Fibroblast of villous mesenchyme (primary cell): ENCODE measurements around the gene ITGA4. TPM values are rescaled to one million over a fixed set of nuclear protein-coding genes. Genes with fewer than 3 reads are reported as not detected.

Experiments used
- DNase-seq: peaks from one replicate; pipeline ENCODE4 v3.0.0-alpha.2; 2010; ENCODE audit warnings: low read depth
- H3K4me3 ChIP-seq: 2 replicates; pipeline ENCODE4 v1.5.1; 2011; ENCODE audit warnings: low read depth, mild to moderate bottlenecking, low read length
- CTCF ChIP-seq: IDR thresholded peaks from 2 replicates; pipeline ENCODE4 v1.5.1; 2012; ENCODE audit warnings: low read depth, mild to moderate bottlenecking, low read length; ENCODE audit not compliant: insufficient read depth
- total RNA-seq: library from RNA; depleted of rRNA; stranded (reverse); fragments of >200 nt; gene quantifications from 2 replicates; pipeline ENCODE4 v1.2.3, GENCODE V29; 2012

ITGA4 gene
- total RNA-seq, 1 donor, result 132 TPM

GRCh38 chr2:181576431-181576830 is 119.2 kb downstream of the ITGA4 start:
- TF ChIP-seq CTCF, result no peak
- DNase-seq, result no peak
- H3K4me3 ChIP-seq, result no peak overlapping the region

GRCh38 chr2:181578829-181579228 is 121.6 kb downstream of the ITGA4 start:
- no peak overlapping the region for H3K4me3 ChIP-seq
- no peak for TF ChIP-seq CTCF
- DNase-seq, result no peak

GRCh38 chr2:181581534-181581933 is 124.3 kb downstream of the ITGA4 start:
- H3K4me3 ChIP-seq, result no peak overlapping the region
- no peak for DNase-seq
- peak; percentile 12 for TF ChIP-seq CTCF

GRCh38 chr2:181585732-181586131 is 128.5 kb downstream of the ITGA4 start:
- no peak for TF ChIP-seq CTCF
- no peak overlapping the region for H3K4me3 ChIP-seq

More at GRCh38 chr2:181585732-181586131, 128.5 kb downstream of the ITGA4 start:
- DNase-seq, result no peak

Other genes starting within 250 kb of the ITGA4 start
- under 0.01 TPM in 2 replicates for gene CERKL, start 199.7 kb downstream of the ITGA4 start, total RNA-seq
- not detected in 2 replicates for gene NEUROD1, start 223.1 kb downstream of the ITGA4 start, total RNA-seq